Measurements from ENCODE around the gene SLC9C1. TPM values are rescaled to one million over a fixed set of nuclear protein-coding genes. Genes with fewer than 3 reads are reported as not detected.

SLC9C1 gene
- total and polyA plus RNA-seq, 2 of the 13 experiments (the other 11 are each of a cell fraction or from before 2014, with no cell fraction given): not detected

DNA sequence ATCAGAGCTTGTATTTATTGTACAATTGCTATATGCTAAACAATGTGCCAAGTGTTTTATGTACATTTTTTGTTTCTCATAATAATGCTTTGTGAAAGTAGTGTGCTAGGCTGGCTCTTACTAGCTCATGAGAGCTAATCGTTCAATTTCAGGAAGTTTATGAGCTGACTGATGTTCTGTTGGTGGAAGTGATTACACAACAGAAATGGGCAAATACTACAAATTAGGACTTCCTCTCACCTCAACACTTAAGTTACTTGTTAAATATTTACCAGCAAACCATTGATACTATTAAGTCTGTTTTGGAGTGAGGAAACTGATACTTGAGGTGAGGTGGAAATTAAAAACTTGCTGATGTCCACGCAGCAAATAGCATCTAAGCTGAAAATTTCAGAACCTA is 32.3 kb downstream of the SLC9C1 start:
- WGBS (ENCODE audit: low lambda C conversion rate): 0% methylated on average over 2 of the region's 2 CpGs
- ChIA-PET CTCF (ENCODE audit: low intra/inter-chr PET ratio, low total read pairs) (no interaction called here), POLR2A (no interaction called here)
- DNase-seq (ENCODE audit: low spot score) (no peak), ATAC-seq (no peak), FAIRE-seq (no peak)
- intact Hi-C loops (cut with micrococcal nuclease; ENCODE audit: unreplicated experiment): no loop called here
- Histone ChIP-seq H3K4me1 (ENCODE audit: insufficient read depth, low read length) (no peaks in the 10 kb centered on the region), H3K27me3 (ENCODE audit: control insufficient read depth in 1 of 2, insufficient read depth in 2 of 2, low read length in 2 of 2) (no peaks in the 10 kb centered on the region), H3K9me3 (ENCODE audit: low read length) (no peaks in the 10 kb centered on the region), H3K4me3 (replicated peaks in 1 of 3; ENCODE audit: insufficient read depth in 1 of 3, low read depth in 2 of 3, low read length in 3 of 3) (no peak overlapping the region), H3K9ac (ENCODE audit: insufficient read depth, low read depth, low read length) (no peak overlapping the region), H3K27ac (ENCODE audit: extremely low read length, insufficient read depth, low read length) (no peak overlapping the region), H3K79me2 (ENCODE audit: insufficient read depth, low read length) (no peaks in the 10 kb centered on the region), H4K20me1 (ENCODE audit: insufficient read depth, low read length) (no peaks in the 10 kb centered on the region), H3K4me2 (ENCODE audit: low read depth, low read length) (no peak overlapping the region), H2AFZ (ENCODE audit: low read length) (no peak overlapping the region), H3K36me3 (replicated peaks in 1 of 2; ENCODE audit: control insufficient read depth in 1 of 2, insufficient read depth in 2 of 2, low read length in 2 of 2) (no peaks in the 10 kb centered on the region)
- BruUV-seq (replicated peaks): no TSS peak
- in situ Hi-C loops (cut with HindIII; ENCODE audit: extremely low pct_ligation_motif_present, low pct_unique_long_range_greater_than_20kb): no loop called here
- TF ChIP-seq ARHGAP35 (CRISPR knock-in tag; IDR thresholded peaks at IDR 0.05; ENCODE audit: borderline replicate concordance) (no peak), ZNF557 (CRISPR knock-in tag; IDR thresholded peaks at IDR 0.05) (no peak), NKX3-1 (CRISPR knock-in tag; IDR thresholded peaks at IDR 0.05) (no peak), ZMYM4 (CRISPR knock-in tag; IDR thresholded peaks at IDR 0.05) (no peak), ZNF563 (CRISPR knock-in tag; IDR thresholded peaks at IDR 0.05) (no peak), BORCS8-MEF2B (CRISPR knock-in tag; IDR thresholded peaks at IDR 0.05) (no peak), ZNF350 (CRISPR knock-in tag; IDR thresholded peaks at IDR 0.05; ENCODE audit: borderline replicate concordance, low read depth) (no peak), MEIS2 (CRISPR knock-in tag; IDR thresholded peaks at IDR 0.05) (no peak), KLF11 (CRISPR knock-in tag; IDR thresholded peaks at IDR 0.05) (no peak), ARNTL (CRISPR knock-in tag; IDR thresholded peaks at IDR 0.05) (no peak), SIX4 (CRISPR knock-in tag; IDR thresholded peaks at IDR 0.05) (no peak), FOXJ3 (CRISPR knock-in tag; IDR thresholded peaks at IDR 0.05; ENCODE audit: borderline replicate concordance) (no peak), GZF1 (CRISPR knock-in tag; IDR thresholded peaks at IDR 0.05) (no peak), ZNF20 (CRISPR knock-in tag; IDR thresholded peaks at IDR 0.05) (no peak), ZNF251 (CRISPR knock-in tag; IDR thresholded peaks at IDR 0.05) (no peak)
- TF ChIP-seq, protein P1, sequence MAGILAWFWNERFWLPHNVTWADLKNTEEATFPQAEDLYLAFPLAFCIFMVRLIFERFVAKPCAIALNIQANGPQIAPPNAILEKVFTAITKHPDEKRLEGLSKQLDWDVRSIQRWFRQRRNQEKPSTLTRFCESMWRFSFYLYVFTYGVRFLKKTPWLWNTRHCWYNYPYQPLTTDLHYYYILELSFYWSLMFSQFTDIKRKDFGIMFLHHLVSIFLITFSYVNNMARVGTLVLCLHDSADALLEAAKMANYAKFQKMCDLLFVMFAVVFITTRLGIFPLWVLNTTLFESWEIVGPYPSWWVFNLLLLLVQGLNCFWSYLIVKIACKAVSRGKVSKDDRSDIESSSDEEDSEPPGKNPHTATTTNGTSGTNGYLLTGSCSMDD (CRISPR knock-in tag; IDR thresholded peaks at IDR 0.05): no peak
- TF ChIP-seq, protein P2, sequence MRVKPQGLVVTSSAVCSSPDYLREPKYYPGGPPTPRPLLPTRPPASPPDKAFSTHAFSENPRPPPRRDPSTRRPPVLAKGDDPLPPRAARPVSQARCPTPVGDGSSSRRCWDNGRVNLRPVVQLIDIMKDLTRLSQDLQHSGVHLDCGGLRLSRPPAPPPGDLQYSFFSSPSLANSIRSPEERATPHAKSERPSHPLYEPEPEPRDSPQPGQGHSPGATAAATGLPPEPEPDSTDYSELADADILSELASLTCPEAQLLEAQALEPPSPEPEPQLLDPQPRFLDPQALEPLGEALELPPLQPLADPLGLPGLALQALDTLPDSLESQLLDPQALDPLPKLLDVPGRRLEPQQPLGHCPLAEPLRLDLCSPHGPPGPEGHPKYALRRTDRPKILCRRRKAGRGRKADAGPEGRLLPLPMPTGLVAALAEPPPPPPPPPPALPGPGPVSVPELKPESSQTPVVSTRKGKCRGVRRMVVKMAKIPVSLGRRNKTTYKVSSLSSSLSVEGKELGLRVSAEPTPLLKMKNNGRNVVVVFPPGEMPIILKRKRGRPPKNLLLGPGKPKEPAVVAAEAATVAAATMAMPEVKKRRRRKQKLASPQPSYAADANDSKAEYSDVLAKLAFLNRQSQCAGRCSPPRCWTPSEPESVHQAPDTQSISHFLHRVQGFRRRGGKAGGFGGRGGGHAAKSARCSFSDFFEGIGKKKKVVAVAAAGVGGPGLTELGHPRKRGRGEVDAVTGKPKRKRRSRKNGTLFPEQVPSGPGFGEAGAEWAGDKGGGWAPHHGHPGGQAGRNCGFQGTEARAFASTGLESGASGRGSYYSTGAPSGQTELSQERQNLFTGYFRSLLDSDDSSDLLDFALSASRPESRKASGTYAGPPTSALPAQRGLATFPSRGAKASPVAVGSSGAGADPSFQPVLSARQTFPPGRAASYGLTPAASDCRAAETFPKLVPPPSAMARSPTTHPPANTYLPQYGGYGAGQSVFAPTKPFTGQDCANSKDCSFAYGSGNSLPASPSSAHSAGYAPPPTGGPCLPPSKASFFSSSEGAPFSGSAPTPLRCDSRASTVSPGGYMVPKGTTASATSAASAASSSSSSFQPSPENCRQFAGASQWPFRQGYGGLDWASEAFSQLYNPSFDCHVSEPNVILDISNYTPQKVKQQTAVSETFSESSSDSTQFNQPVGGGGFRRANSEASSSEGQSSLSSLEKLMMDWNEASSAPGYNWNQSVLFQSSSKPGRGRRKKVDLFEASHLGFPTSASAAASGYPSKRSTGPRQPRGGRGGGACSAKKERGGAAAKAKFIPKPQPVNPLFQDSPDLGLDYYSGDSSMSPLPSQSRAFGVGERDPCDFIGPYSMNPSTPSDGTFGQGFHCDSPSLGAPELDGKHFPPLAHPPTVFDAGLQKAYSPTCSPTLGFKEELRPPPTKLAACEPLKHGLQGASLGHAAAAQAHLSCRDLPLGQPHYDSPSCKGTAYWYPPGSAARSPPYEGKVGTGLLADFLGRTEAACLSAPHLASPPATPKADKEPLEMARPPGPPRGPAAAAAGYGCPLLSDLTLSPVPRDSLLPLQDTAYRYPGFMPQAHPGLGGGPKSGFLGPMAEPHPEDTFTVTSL (CRISPR knock-in tag; IDR thresholded peaks at IDR 0.05; ENCODE audit: borderline replicate concordance): no peak
